ENCODE data around the gene CENPB. TPM values are rescaled to one million over a fixed set of nuclear protein-coding genes. Genes with fewer than 3 reads are reported as not detected.

CENPB gene
- polyA plus RNA-seq, 1 donor from 2014 or later: 37.9 TPM

DNA sequence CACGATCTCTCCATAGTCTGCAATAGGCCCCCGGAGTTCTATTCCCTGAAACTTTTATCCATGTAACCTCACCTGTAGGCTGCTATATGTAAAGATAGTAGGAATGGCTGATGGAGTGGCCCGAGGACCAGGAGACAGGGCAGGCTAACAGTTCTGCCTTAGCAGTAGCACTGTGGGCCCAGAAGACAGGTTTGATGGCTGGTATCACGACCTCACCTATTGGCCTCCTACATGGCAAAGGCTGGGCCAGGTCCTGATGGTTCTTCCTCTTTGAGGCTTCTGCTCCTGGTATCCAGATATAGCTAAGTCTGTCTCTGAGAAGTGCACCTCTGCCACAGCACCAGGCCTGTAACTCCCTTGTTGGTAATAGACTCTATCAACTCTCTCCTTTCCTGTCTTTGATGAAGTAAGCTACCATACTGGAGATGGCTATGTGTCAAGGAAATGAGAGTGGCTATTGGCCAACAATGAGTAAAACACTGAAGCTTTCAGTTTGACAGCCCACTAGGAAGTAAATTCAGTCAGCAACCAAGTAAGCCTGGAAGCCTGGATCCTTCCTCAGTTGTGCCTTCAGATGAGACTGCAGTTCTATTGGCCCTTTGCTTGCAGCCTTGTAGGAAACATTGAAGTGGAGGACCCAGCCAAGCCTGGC lies 11.0 kb downstream of the CENPB start:
- TF ChIP-seq SMC3 (conservative IDR thresholded peaks at IDR 0.05; ENCODE audit: poor library complexity) (no peak), EZH2 (IDR thresholded peaks at IDR 0.05; ENCODE audit: borderline replicate concordance, insufficient read depth, low read length, poor library complexity, severe bottlenecking) (no peak), MXI1 (conservative IDR thresholded peaks at IDR 0.05; ENCODE audit: poor library complexity, severe bottlenecking) (no peak)
- no peaks in the 10 kb centered on the region for H3K79me2 ChIP-seq (replicated peaks; ENCODE audit: insufficient read depth, low read length)
- H3K36me3 ChIP-seq (ENCODE audit: insufficient read depth, low read length): no peaks in the 10 kb centered on the region
- no peak overlapping the region for H3K27ac ChIP-seq (ENCODE audit: low read length)
- H3K4me3 ChIP-seq (ENCODE audit: low read length): no peak overlapping the region
- H2AFZ ChIP-seq (ENCODE audit: low read depth, low read length): no peak overlapping the region
- H3K4me2 ChIP-seq (ENCODE audit: low read length): no peak overlapping the region
- H3K27me3 ChIP-seq (ENCODE audit: insufficient read depth, low read depth, low read length): peaks cover 34% of the 10 kb centered on the region
- no peaks in the 10 kb centered on the region for H3F3A ChIP-seq (ENCODE audit: insufficient read depth, low read length, poor library complexity, severe bottlenecking)
- H3K9ac ChIP-seq (ENCODE audit: low read length): no peak overlapping the region
- H3K9me2 ChIP-seq (ENCODE audit: insufficient read depth, low read length): no peaks in the 10 kb centered on the region
- H3K9me3 ChIP-seq (ENCODE audit: low read length): no peaks in the 10 kb centered on the region
- H4K20me1 ChIP-seq (ENCODE audit: insufficient read depth): no peaks in the 10 kb centered on the region

DNA sequence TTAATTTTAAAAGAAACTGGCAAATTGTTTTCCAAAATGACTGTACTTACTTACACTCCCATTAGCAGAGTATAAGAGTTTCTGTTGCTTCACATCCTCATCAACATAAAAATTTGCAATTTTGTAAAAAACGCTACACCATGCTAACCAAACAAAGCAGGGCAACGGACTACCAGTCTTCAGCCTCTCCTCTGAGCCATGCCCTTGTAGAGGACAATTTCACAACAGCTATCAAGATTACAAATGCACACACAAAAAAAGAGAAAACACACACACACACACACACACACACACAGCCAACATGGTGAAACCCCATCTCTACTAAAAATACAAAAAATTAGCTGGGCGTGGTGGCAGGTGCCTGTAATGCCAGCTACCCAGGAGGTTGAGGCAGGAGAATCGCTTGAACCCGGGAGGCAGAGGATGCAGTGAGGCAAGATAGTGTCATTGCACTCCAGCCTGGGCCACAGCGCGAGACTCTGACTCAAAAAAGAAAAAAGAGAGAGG lies 14.9 kb downstream of the CENPB start:
- Histone ChIP-seq H3K36me3 (ENCODE audit: insufficient read depth, low read length) (no peaks in the 10 kb centered on the region), H3F3A (ENCODE audit: insufficient read depth, low read length, poor library complexity, severe bottlenecking) (no peaks in the 10 kb centered on the region), H4K20me1 (ENCODE audit: insufficient read depth) (no peaks in the 10 kb centered on the region), H3K4me2 (ENCODE audit: low read length) (no peak overlapping the region), H3K9ac (ENCODE audit: low read length) (no peak overlapping the region), H3K27ac (ENCODE audit: low read length) (no peak overlapping the region), H3K4me3 (ENCODE audit: low read length) (no peak overlapping the region), H3K27me3 (ENCODE audit: insufficient read depth, low read depth, low read length) (peaks cover 8% of the 10 kb centered on the region), H3K79me2 (replicated peaks; ENCODE audit: insufficient read depth, low read length) (peaks cover 7% of the 10 kb centered on the region), H2AFZ (ENCODE audit: low read depth, low read length) (no peak overlapping the region), H3K9me2 (ENCODE audit: insufficient read depth, low read length) (no peaks in the 10 kb centered on the region), H3K9me3 (ENCODE audit: low read length) (no peaks in the 10 kb centered on the region)
- TF ChIP-seq, protein P1, sequence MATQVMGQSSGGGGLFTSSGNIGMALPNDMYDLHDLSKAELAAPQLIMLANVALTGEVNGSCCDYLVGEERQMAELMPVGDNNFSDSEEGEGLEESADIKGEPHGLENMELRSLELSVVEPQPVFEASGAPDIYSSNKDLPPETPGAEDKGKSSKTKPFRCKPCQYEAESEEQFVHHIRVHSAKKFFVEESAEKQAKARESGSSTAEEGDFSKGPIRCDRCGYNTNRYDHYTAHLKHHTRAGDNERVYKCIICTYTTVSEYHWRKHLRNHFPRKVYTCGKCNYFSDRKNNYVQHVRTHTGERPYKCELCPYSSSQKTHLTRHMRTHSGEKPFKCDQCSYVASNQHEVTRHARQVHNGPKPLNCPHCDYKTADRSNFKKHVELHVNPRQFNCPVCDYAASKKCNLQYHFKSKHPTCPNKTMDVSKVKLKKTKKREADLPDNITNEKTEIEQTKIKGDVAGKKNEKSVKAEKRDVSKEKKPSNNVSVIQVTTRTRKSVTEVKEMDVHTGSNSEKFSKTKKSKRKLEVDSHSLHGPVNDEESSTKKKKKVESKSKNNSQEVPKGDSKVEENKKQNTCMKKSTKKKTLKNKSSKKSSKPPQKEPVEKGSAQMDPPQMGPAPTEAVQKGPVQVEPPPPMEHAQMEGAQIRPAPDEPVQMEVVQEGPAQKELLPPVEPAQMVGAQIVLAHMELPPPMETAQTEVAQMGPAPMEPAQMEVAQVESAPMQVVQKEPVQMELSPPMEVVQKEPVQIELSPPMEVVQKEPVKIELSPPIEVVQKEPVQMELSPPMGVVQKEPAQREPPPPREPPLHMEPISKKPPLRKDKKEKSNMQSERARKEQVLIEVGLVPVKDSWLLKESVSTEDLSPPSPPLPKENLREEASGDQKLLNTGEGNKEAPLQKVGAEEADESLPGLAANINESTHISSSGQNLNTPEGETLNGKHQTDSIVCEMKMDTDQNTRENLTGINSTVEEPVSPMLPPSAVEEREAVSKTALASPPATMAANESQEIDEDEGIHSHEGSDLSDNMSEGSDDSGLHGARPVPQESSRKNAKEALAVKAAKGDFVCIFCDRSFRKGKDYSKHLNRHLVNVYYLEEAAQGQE (IDR thresholded peaks at IDR 0.05; ENCODE audit: borderline replicate concordance): no peak
- TF ChIP-seq EP300 (conservative IDR thresholded peaks at IDR 0.05; ENCODE audit: poor library complexity, severe bottlenecking): no peak
- no peak for TF ChIP-seq POLR2AphosphoS5 (IDR thresholded peaks at IDR 0.05)
- no peak for TF ChIP-seq TAF1 (IDR thresholded peaks at IDR 0.05; ENCODE audit: low read depth)
- no peak for TF ChIP-seq MXI1 (conservative IDR thresholded peaks at IDR 0.05; ENCODE audit: poor library complexity, severe bottlenecking)
- TF ChIP-seq EZH2 (IDR thresholded peaks at IDR 0.05; ENCODE audit: borderline replicate concordance, insufficient read depth, low read length, poor library complexity, severe bottlenecking): no peak
- TF ChIP-seq RAD21 (conservative IDR thresholded peaks at IDR 0.05): no peak
- TF ChIP-seq, protein P2, sequence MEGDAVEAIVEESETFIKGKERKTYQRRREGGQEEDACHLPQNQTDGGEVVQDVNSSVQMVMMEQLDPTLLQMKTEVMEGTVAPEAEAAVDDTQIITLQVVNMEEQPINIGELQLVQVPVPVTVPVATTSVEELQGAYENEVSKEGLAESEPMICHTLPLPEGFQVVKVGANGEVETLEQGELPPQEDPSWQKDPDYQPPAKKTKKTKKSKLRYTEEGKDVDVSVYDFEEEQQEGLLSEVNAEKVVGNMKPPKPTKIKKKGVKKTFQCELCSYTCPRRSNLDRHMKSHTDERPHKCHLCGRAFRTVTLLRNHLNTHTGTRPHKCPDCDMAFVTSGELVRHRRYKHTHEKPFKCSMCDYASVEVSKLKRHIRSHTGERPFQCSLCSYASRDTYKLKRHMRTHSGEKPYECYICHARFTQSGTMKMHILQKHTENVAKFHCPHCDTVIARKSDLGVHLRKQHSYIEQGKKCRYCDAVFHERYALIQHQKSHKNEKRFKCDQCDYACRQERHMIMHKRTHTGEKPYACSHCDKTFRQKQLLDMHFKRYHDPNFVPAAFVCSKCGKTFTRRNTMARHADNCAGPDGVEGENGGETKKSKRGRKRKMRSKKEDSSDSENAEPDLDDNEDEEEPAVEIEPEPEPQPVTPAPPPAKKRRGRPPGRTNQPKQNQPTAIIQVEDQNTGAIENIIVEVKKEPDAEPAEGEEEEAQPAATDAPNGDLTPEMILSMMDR (IDR thresholded peaks at IDR 0.05; ENCODE audit: poor library complexity, severe bottlenecking): no peak
- no peak for TF ChIP-seq SMC3 (conservative IDR thresholded peaks at IDR 0.05; ENCODE audit: poor library complexity)

Measured in neural cell (in vitro differentiated cells).